ENCODE measurements around the gene PDE6H.
A peak's percentile ranks its signal among the peaks of the same experiment; 100 is the strongest.

Gene PDE6H

DNA sequence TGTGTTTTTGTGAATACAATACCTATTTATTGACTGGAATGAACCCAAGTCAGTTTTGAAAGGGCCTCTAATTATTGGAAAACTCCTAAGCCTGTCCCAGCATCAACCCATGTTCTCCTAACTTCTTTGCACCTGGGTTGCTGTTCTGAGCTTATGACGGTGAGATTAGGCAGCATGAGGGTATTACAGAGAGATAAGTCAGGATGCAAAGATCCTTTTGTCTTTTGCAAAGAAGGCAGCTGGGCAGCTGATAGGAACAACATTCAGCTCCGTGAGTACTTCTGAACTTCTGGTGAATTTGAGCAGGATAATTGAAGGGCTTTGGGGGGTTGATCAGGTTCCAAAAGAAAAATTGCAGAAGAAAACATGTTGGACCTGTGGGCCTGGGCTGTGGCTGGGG, at the start of gene PDE6H:
TSS of gene PDE6H (plus strand) at position 227 of the 400 bp plus-strand sequence. CDS start 4,971 bp downstream, outside the sequence.
- DNase-seq (no peak), ATAC-seq (no peak)

- DNase-seq (no peak), ATAC-seq (no peak)
Measured at GRCh38 chr12:14923944-14924343, 48.9 kb upstream of the PDE6H start.

- no peak for ATAC-seq
- no peak for DNase-seq
Measured at GRCh38 chr12:14924541-14924940, 48.3 kb upstream of the PDE6H start.

DNA sequence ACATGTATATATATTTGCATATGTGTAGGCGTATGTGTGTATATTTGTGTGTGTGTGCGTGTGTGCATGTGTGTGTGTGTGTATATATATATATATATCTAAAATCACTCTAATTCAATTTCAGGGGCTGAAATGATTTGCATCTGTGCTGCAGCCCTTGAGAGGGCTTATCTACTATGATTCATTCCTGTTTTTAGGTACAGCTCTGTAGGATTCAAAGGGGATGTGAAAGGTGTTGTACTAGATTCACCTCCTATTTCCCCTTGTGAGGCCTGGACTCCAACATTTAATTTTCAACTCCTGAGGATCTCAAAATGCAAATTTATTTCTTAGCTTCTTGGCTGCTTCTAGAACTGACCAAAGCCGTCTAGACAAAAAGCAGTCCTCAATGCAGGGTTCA, 45.6 kb upstream of the PDE6H start:
- DNase-seq (no peak), ATAC-seq (no peak)

- ATAC-seq (no peak), DNase-seq (no peak)
Measured at GRCh38 chr12:14928931-14929330, 43.9 kb upstream of the PDE6H start.

DNA sequence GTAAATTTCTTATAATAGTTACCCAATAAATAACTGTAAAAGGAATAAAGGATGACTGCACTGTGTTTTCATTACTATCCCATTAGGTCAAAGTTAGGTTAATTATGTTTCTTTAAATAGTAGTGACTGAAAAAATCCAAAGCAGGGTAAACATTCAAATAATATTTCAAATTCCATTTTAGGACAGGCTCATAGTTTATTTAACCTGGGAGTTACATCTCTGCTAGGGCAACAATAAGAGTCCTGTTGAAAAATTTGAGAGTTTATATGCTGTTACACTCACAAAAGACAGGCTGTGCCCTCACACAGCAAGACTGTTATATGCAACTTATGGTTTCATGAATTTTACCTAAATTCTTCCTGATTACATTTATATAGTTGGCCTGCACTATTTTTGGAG, 42.5 kb upstream of the PDE6H start:
- ATAC-seq (no peak), DNase-seq (no peak)

GRCh38 chr12:14931359-14931758, 41.5 kb upstream of the PDE6H start:
- no peak for ATAC-seq

GRCh38 chr12:14931791-14932560, 40.9 kb upstream of the PDE6H start:
- DNase-seq, result no peak
- ATAC-seq, result no peak

More at GRCh38 chr12:14931359-14931758, 41.5 kb upstream of the PDE6H start:
- no peak for DNase-seq

DNA sequence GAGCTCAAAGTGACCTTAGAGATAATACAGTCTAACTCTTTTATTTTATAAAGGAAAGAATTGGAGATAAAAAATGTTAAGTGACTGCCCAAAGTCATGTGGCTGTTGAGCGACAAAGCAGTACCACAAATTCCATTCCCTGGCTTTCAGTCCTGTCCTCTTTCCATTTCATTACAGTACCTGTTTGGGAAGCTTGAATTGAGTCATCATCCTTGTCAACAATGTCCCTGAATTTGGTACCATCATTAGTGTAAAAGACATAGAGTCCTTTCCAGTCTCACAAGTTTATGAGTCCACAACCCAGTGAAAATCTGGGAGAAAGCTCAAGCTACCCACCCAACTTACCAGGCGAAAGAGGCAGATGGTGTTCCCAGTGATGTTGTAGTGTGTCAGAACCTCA, 38.3 kb upstream of the PDE6H start:
- DNase-seq, result no peak
- no peak for ATAC-seq

DNA sequence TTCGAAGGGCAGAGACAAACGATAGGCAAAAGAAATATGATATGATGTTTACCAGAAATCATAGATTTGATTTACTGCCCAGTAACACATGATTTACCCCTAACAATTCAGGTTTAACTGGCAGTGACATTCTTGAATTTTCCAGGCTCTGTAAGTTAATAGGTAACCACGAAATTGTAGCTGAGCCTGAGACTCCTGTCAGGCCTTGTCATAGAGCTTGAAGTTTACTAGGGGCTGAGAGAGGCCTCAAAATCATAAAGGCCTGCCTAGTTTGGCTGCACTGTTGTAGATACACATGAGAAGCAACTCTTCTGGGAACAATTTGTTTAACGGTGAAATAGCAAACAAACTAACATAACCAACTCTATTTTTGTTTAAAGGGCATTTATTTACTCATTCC, 37.8 kb upstream of the PDE6H start:
- no peak for DNase-seq
- ATAC-seq, result no peak

DNA sequence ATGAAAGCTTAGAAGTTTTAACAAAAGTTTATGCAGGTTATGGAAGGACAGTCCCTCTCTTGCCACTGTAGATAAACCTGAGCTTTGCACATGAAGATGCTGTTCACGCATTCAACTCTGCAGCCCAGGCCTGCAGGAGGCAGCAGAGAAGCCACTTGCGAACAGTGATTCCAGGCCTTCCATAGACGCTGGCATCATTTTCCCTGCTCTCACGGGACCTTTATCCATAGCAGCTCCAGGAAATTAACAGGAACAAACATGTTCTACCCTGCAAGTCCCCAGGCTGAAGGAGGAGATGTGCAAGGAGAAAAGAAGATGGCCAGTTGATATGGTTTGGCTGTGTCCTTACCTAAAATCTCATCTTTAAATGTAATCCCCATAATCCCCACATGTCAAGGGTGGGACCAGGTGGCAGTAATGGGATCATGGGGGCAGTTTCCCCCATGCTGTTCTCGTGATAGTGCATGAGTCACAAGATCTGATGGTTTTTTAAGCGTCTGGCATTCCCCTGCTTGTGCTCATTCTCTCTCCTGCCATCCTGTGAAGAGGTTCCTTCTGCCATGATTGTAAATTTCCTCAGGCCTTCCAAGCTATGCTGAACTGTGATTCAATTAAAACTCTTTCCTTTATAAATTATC, 36.5 kb upstream of the PDE6H start:
- no peak for DNase-seq
- ATAC-seq, result no peak

- DNase-seq (no peak), ATAC-seq (no peak)
Measured at GRCh38 chr12:14937014-14937413, 35.8 kb upstream of the PDE6H start.

DNA sequence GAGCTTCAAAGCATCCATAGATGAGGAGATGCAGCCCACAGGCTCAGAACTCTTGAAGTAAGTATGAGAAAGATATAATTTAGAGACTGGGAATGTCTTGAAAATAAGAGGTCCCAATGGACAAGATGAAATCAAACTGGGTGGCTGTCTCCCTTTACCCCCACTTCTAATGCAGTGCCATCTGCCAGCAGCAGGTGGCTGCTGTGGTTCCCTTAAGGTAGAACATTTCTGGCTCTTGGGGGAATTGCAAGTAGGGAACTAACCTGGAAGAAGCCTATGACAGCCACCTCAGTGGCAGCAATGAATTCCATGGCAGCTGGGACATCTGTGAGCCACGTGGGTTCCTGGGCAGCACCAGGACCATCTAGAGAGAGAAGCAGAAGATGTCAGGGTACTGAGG, 35.2 kb upstream of the PDE6H start:
- ATAC-seq, result no peak
- DNase-seq, result no peak

DNA sequence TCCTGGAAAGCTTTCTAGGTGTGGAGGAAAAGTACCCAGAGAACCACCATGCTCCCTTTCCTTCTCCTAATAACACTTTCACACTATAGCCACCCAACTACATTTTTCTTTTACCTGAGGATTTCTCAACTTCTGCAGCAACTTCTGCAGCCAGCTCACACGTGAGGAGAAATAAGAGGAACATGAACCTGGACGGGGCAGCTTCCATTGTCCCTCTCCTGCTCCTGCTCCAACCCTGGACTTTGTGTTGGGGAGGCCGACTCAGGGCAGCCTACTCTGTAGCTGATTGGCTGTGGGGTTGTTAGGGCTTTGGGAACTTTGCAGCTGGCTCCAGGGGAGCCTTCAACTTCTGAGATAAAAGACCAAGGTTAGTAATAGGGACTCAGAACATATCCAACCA, 34.5 kb upstream of the PDE6H start, which contains the start of gene ERP27:
TSS of gene ERP27 (minus strand) at position 237 of the 400 bp plus-strand sequence. CDS start at position 208, 29 bp downstream.
- DNase-seq (no peak), ATAC-seq (no peak)

- no peak for DNase-seq
- no peak for ATAC-seq
Measured at GRCh38 chr12:14941369-14941768, 31.5 kb upstream of the PDE6H start.

- ATAC-seq, result no peak
Measured at GRCh38 chr12:14942196-14942931, 30.5 kb upstream of the PDE6H start.

DNA sequence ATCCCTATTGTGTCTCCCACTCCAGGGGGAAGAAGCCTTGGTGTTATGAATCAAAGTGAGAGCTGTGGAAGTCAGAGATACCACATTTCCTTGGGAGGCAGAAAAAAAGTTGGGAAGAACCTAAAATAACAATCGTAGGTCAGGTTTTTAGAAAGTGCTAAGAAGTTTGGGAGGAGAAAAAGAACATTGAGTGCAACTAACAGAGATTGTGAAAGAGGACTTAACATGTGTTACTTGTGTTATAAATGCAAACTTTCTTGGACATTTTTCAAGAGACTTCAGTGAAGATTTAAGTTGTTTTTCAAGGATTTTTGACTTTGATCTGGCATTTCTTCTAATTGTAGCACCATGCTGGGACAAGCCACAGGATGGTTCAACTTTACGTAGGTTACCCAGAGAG, 26.7 kb upstream of the PDE6H start:
- DNase-seq (no peak), ATAC-seq (no peak)

More at GRCh38 chr12:14942196-14942931, 30.5 kb upstream of the PDE6H start:
- DNase-seq, result no peak

DNA sequence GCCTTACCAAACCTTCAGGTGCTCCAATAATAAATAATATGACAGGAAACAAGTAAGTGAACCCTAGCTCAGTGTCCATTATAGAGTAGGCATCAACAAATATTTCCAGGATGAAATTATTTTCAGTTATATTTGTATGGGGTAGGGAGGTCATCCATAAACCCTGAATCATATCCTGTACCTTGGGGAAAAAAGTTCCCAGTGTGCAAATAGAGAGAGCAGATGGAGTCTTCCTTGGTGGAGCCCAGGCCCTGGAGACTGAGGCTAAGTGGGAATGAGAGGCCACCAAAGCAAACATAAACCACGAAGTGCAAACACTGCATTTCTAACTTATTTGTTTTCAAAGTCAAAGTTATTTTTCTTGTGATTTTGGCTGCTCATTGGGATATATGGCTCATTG, 26.0 kb upstream of the PDE6H start:
- ATAC-seq (no peak), DNase-seq (no peak)

DNA sequence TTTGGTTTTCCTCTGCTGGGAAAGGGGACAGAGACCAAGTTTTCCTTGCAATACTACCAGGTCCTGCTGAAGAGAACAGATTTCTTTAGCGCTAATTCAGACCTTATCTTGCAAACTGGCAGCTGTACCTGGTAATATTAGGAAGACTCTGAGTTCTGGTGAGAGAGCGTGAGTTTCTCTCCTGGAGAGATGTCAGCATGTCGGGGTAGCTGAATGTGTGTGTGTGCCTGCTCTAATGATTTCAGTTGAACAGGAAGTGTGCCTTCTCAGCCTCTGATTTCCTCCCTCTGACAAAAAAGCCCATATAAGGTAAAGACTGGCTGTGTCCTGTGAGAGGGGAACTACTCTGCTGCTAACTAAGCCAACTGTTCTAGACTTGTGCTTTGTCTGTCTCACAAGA, 24.2 kb upstream of the PDE6H start:
- ATAC-seq (peak; percentile 88), DNase-seq (peak; percentile 54)

GRCh38 chr12:14949631-14950030, 23.2 kb upstream of the PDE6H start:
- DNase-seq (peak; percentile 45), ATAC-seq (no peak)

- ATAC-seq (peak; percentile 41), DNase-seq (peak; percentile 37)
Measured at GRCh38 chr12:14950421-14950820, 22.4 kb upstream of the PDE6H start.

GRCh38 chr12:14950982-14951746, 21.7 kb upstream of the PDE6H start:
- ATAC-seq (peak; percentile 5), DNase-seq (no peak)
